Liver (tissue), 9 donors: ENCODE results near the gene MRPL41. TPM values are rescaled to one million over a fixed set of nuclear protein-coding genes. Genes with fewer than 3 reads are reported as not detected.

ENCODE experiments used
- DNase-seq: peaks from one replicate; pipeline ENCODE4 v3.0.0-alpha.2; 2017; ENCODE audit warnings: low spot score
- H3K27ac ChIP-seq, 2 donors: one replicate each; pipeline ENCODE4 v1.7.0; 2013; ENCODE audit warnings: inconsistent platforms in 2 of 2, low read length in 2 of 2, control low read depth in 1 of 2, low read depth in 1 of 2, mild to moderate bottlenecking in 1 of 2
- H3K27me3 ChIP-seq, 4 donors: one replicate each; pipeline versions ENCODE4 v1.6.1 to v1.7.0; 2013; ENCODE audit warnings: low read length in 3 of 4, inconsistent platforms in 1 of 4, mild to moderate bottlenecking in 1 of 4, moderate library complexity in 1 of 4; ENCODE audit not compliant: control insufficient read depth in 4 of 4, insufficient read depth in 4 of 4
- H3K36me3 ChIP-seq, 4 donors: one replicate each; pipeline versions ENCODE4 v1.6.1 to v1.7.0; 2013; ENCODE audit warnings: low read length in 3 of 4, mild to moderate bottlenecking in 3 of 4, low read depth in 1 of 4, moderate library complexity in 1 of 4; ENCODE audit not compliant: control insufficient read depth in 4 of 4, insufficient read depth in 3 of 4
- H3K4me1 ChIP-seq, 4 donors: one replicate each; pipeline versions ENCODE4 v1.6.1 to v1.7.0; 2013; ENCODE audit warnings: low read length in 3 of 4, mild to moderate bottlenecking in 3 of 4, moderate library complexity in 1 of 4; ENCODE audit not compliant: control insufficient read depth in 4 of 4, insufficient read depth in 4 of 4
- H3K4me3 ChIP-seq, 3 donors: one replicate each; pipeline versions ENCODE4 v1.6.1 to v1.7.0; 2013; ENCODE audit warnings: low read length in 3 of 3, control low read depth in 1 of 3, low read depth in 1 of 3, mild to moderate bottlenecking in 1 of 3
- H3K9ac ChIP-seq, 2 donors: one replicate each; pipeline ENCODE4 v1.7.0; 2013; ENCODE audit warnings: low read length in 2 of 2, mild to moderate bottlenecking in 2 of 2, moderate library complexity in 2 of 2, control low read depth in 1 of 2, low read depth in 1 of 2
- H3K9me3 ChIP-seq, 4 donors: one replicate each; pipeline versions ENCODE4 v1.6.1 to v1.7.0; 2013; ENCODE audit warnings: low read length in 3 of 4; ENCODE audit not compliant: control insufficient read depth in 4 of 4
- FOXA1 ChIP-seq: IDR thresholded peaks from 2 replicates; pipeline ENCODE4 v1.6.1; 2016; ENCODE audit warnings: antibody characterized with exemption
- FOXA2 ChIP-seq: IDR thresholded peaks from 2 replicates; pipeline ENCODE4 v1.6.1; 2016; ENCODE audit warnings: antibody characterized with exemption
- GABPA ChIP-seq, 2 donors: IDR thresholded peaks in 1 of 2; conservative IDR thresholded peaks in 1 of 2; 2 replicates each; pipeline ENCODE4 v1.6.1; 2016; ENCODE audit warnings: antibody characterized with exemption in 2 of 2, mild to moderate bottlenecking in 1 of 2, moderate library complexity in 1 of 2
- HNF4G ChIP-seq: IDR thresholded peaks from 2 replicates; pipeline ENCODE4 v1.6.1; 2016; ENCODE audit warnings: antibody characterized with exemption
- JUND ChIP-seq, 2 donors: IDR thresholded peaks; 2 replicates each; pipeline ENCODE4 v1.6.1; 2016; ENCODE audit warnings: antibody characterized with exemption in 2 of 2
- NR2F2 ChIP-seq: IDR thresholded peaks from 2 replicates; pipeline ENCODE4 v1.6.1; 2016; ENCODE audit warnings: antibody characterized with exemption
- RAD21 ChIP-seq, 2 donors: IDR thresholded peaks; 2 replicates each; pipeline ENCODE4 v1.6.1; 2016; ENCODE audit warnings: antibody characterized with exemption in 2 of 2, mild to moderate bottlenecking in 2 of 2
- REST ChIP-seq: IDR thresholded peaks from 2 replicates; pipeline ENCODE4 v1.6.1; 2016; ENCODE audit warnings: antibody characterized with exemption, mild to moderate bottlenecking
- SP1 ChIP-seq: IDR thresholded peaks from 2 replicates; pipeline ENCODE4 v1.6.1; 2018; ENCODE audit warnings: antibody characterized with exemption, mild to moderate bottlenecking
- TAF1 ChIP-seq: conservative IDR thresholded peaks from 2 replicates; pipeline ENCODE4 v1.6.1; 2016; ENCODE audit warnings: antibody characterized with exemption, mild to moderate bottlenecking
- WGBS: extraction: QIAGEN DNeasy Blood & Tissue Kit; methylation state at CpG from one replicate; pipeline ENCODE4 v1.1.7; 2013; 5-methylcytosine and 5-hydroxymethylcytosine counted together
- polyA plus RNA-seq, 2 donors: library from polyadenylated mRNA; stranded (reverse) in 1 of 2; unstranded in 1 of 2; fragments of 200-250 nt in 1 of 2; fragments of >200 nt in 1 of 2; fragmentation: Nextera tagmentation in 1 of 2; extraction: Ambion mirVana in 1 of 2; gene quantifications; one replicate each; pipeline versions ENCODE4 v1.2.1 to v1.2.3, GENCODE V29; 2013 to 2015
- total RNA-seq, 2 donors: library from RNA; depleted of rRNA; stranded (reverse); fragments of >200 nt; gene quantifications; one replicate each; pipeline ENCODE4 v1.2.3, GENCODE V29; 2014
- TF ChIP-seq, protein P1 (sequence below): IDR thresholded peaks from 2 replicates; pipeline ENCODE4 v1.6.1; 2016; ENCODE audit warnings: antibody characterized with exemption
- donor health status: healthy.
- donor health status: healthy.
- donor health status: healthy.
- donor health status: healthy.
- donor health status: healthy.

Gene MRPL41
- total and polyA plus RNA-seq, 4 donors: 31.7 to 120 (median 49.3) TPM

GRCh38 chr9:137538058-137538457 is 13.6 kb upstream of the MRPL41 start:
- H3K9me3 ChIP-seq: no peaks in the 10 kb centered on the region
- H3K9ac ChIP-seq: no peak overlapping the region
- no peak overlapping the region for H3K27ac ChIP-seq
- H3K4me1 ChIP-seq: peaks cover 0 to 13% (median 7%) of the 10 kb centered on the region in 4 donors
- peaks cover 3 to 30% (median 10%) of the 10 kb centered on the region in 4 donors for H3K36me3 ChIP-seq
- H3K27me3 ChIP-seq: no peaks in the 10 kb centered on the region
- TF ChIP-seq RAD21 (IDR thresholded peaks at IDR 0.05): no peak
- H3K4me3 ChIP-seq: no peak overlapping the region
- 95% methylated on average over 16 of the region's 16 CpGs for WGBS
- no peak for DNase-seq

GRCh38 chr9:137540536-137540935 is 11.1 kb upstream of the MRPL41 start:
- no peak for DNase-seq
- H3K9ac ChIP-seq: no peak overlapping the region
- WGBS: 94% methylated on average over 18 of the region's 18 CpGs
- no peaks in the 10 kb centered on the region for H3K9me3 ChIP-seq
- TF ChIP-seq, protein P1, sequence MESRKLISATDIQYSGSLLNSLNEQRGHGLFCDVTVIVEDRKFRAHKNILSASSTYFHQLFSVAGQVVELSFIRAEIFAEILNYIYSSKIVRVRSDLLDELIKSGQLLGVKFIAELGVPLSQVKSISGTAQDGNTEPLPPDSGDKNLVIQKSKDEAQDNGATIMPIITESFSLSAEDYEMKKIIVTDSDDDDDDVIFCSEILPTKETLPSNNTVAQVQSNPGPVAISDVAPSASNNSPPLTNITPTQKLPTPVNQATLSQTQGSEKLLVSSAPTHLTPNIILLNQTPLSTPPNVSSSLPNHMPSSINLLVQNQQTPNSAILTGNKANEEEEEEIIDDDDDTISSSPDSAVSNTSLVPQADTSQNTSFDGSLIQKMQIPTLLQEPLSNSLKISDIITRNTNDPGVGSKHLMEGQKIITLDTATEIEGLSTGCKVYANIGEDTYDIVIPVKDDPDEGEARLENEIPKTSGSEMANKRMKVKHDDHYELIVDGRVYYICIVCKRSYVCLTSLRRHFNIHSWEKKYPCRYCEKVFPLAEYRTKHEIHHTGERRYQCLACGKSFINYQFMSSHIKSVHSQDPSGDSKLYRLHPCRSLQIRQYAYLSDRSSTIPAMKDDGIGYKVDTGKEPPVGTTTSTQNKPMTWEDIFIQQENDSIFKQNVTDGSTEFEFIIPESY: no peak
- no peak for TF ChIP-seq GABPA (IDR thresholded peaks at IDR 0.05 in 1 of 2, conservative IDR thresholded peaks at IDR 0.05 in 1 of 2)
- no peak for TF ChIP-seq TAF1
- no peak overlapping the region for H3K27ac ChIP-seq
- H3K27me3 ChIP-seq: no peaks in the 10 kb centered on the region
- H3K4me1 ChIP-seq: peaks cover 0 to 1% (median 0%) of the 10 kb centered on the region in 4 donors
- no peak overlapping the region for H3K4me3 ChIP-seq
- H3K36me3 ChIP-seq: peaks cover 3 to 32% (median 12%) of the 10 kb centered on the region in 4 donors

DNA sequence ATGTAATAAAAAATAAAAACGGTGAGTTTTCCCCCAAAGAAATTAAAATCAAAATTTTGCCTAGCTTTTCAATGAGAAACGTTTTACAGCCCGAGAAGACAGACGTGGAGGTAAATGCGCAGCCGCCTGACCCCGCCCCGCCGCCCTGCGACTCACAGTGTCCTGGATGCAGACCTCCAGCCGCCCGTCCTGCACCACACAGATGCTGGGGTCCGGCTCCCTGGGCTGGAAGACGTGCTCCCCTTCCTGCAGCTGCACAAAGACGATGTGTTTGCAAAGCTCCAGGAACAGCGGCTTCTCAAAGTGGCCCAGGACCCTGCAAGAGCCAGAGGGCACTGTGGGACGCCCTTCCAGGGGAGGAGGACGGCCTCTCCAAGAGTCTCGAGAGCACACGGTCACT is 9.2 kb upstream of the MRPL41 start:
- no peak for DNase-seq
- TF ChIP-seq TAF1 (no peak), SP1 (no peak)
- TF ChIP-seq, protein P1: no peak
- Histone ChIP-seq H3K36me3 (peaks cover 3 to 32% (median 9%) of the 10 kb centered on the region in 4 donors), H3K27ac (no peak overlapping the region), H3K9ac (no peak overlapping the region), H3K9me3 (no peaks in the 10 kb centered on the region), H3K4me1 (peaks cover 0 to 3% (median 0%) of the 10 kb centered on the region in 4 donors), H3K27me3 (no peaks in the 10 kb centered on the region), H3K4me3 (no peak overlapping the region)
- 90% methylated on average over 20 of the region's 20 CpGs for WGBS

GRCh38 chr9:137543237-137543963 is 8.3 kb upstream of the MRPL41 start:
- Histone ChIP-seq H3K9ac (no peak overlapping the region), H3K27ac (no peak overlapping the region), H3K9me3 (no peaks in the 10 kb centered on the region), H3K4me1 (peaks cover 0 to 11% (median 1%) of the 10 kb centered on the region in 4 donors), H3K27me3 (no peaks in the 10 kb centered on the region), H3K36me3 (peaks cover 0 to 25% (median 9%) of the 10 kb centered on the region in 4 donors), H3K4me3 (no peak overlapping the region)
- no peak for DNase-seq
- 97% methylated on average over 25 of the region's 25 CpGs for WGBS
- TF ChIP-seq HNF4G: no peak
- TF ChIP-seq NR2F2: no peak
- no peak for TF ChIP-seq RAD21 (IDR thresholded peaks at IDR 0.05)
- no peak for TF ChIP-seq FOXA2
- TF ChIP-seq REST: no peak
- no peak for TF ChIP-seq FOXA1
- no peak for TF ChIP-seq TAF1
- TF ChIP-seq JUND (IDR thresholded peaks at IDR 0.05): no peak
- TF ChIP-seq SP1: no peak
- TF ChIP-seq, protein P1: no peak
